Adrenal gland (tissue), 5 donors: Measurements from ENCODE around the gene CAMK2D.

Source experiments
- CTCF ChIP-seq, 6 experiments: fragments of 450-650 bp in 4 of 6; fragments of 200-600 bp in 2 of 6; sonication (generic) in 1 of 6; IDR thresholded peaks; 1 replicate in 5 of 6; 2 replicates in 1 of 6; pipeline versions ENCODE4 v1.5.1 to v1.8.0; 2016 to 2021; ENCODE audit warnings: antibody characterized with exemption in 6 of 6, mild to moderate bottlenecking in 2 of 6, moderate library complexity in 1 of 6
- POLR2A ChIP-seq, 2 donors: fragments of 450-650 bp; IDR thresholded peaks; one replicate each; pipeline ENCODE4 v1.6.1; 2017; ENCODE audit warnings: antibody characterized with exemption in 2 of 2, mild to moderate bottlenecking in 2 of 2, moderate library complexity in 1 of 2
- donor health status: DM: no; HTN: no; CAD: no.

- TF ChIP-seq POLR2A (IDR thresholded peaks at IDR 0.05), result no peak
- no peak for TF ChIP-seq CTCF (IDR thresholded peaks at IDR 0.05)
Measured at GRCh38 chr4:113659127-113659526, 102.4 kb downstream of the CAMK2D start.
